ENCODE measurements around the gene RAD50.

RAD50 gene

DNA sequence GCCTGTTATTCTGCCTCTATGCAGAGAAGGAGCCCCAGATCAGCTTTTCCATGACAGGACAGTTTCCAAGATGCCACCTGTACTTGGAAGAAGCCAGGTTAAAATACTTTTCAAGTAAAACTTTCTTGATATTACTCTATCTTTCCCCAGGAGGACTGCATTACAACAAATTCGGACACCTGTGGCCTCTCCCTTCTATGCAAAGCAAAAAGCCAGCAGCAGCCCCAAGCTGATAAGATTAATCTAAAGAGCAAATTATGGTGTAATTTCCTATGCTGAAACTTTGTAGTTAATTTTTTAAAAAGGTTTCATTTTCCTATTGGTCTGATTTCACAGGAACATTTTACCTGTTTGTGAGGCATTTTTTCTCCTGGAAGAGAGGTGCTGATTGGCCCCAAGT lies 116.7 kb downstream of the RAD50 start:
- Histone ChIP-seq H3F3A (ENCODE audit: control insufficient read depth, insufficient read depth) (no peaks in the 10 kb centered on the region), H3K9me3 (ENCODE audit: control insufficient read depth, insufficient read depth, low read length) (no peaks in the 10 kb centered on the region), H3K36me3 (ENCODE audit: control insufficient read depth, low read length) (no peaks in the 10 kb centered on the region), H3K79me2 (ENCODE audit: control insufficient read depth, low read length) (no peaks in the 10 kb centered on the region), H4K20me1 (ENCODE audit: control insufficient read depth, insufficient read depth, low read depth, low read length) (no peaks in the 10 kb centered on the region), H3K4me2 (ENCODE audit: low read length) (no peak overlapping the region), H3K9me2 (replicated peaks; ENCODE audit: control insufficient read depth, low read length) (no peaks in the 10 kb centered on the region), H3K27me3 (ENCODE audit: control insufficient read depth, low read length) (no peaks in the 10 kb centered on the region), H3K27ac (ENCODE audit: low read depth, low read length) (no peak overlapping the region), H3K4me3 (ENCODE audit: low read length) (no peak overlapping the region), H3K4me1 (ENCODE audit: control insufficient read depth, low read length) (no peaks in the 10 kb centered on the region)
- TF ChIP-seq EZH2phosphoT487 (IDR thresholded peaks at IDR 0.05; ENCODE audit: borderline replicate concordance, low read length), result no peak

GRCh38 chr5:132673939-132674630 lies 117.3 kb downstream of the RAD50 start, which contains the start of gene IL4:
Gene IL4 (plus strand): TSS chr5:132673989. CDS start chr5:132674051, 62 bp downstream.
- no peaks in the 10 kb centered on the region for H3K27me3 ChIP-seq (ENCODE audit: control insufficient read depth, low read length)
- H3K79me2 ChIP-seq (ENCODE audit: control insufficient read depth, low read length), result no peaks in the 10 kb centered on the region
- no peaks in the 10 kb centered on the region for H4K20me1 ChIP-seq (ENCODE audit: control insufficient read depth, insufficient read depth, low read depth, low read length)
- H3K4me3 ChIP-seq (ENCODE audit: low read length), result no peak within 1 kb of the TSS
- no peaks in the 10 kb centered on the region for H3F3A ChIP-seq (ENCODE audit: control insufficient read depth, insufficient read depth)
- TF ChIP-seq, protein P1, sequence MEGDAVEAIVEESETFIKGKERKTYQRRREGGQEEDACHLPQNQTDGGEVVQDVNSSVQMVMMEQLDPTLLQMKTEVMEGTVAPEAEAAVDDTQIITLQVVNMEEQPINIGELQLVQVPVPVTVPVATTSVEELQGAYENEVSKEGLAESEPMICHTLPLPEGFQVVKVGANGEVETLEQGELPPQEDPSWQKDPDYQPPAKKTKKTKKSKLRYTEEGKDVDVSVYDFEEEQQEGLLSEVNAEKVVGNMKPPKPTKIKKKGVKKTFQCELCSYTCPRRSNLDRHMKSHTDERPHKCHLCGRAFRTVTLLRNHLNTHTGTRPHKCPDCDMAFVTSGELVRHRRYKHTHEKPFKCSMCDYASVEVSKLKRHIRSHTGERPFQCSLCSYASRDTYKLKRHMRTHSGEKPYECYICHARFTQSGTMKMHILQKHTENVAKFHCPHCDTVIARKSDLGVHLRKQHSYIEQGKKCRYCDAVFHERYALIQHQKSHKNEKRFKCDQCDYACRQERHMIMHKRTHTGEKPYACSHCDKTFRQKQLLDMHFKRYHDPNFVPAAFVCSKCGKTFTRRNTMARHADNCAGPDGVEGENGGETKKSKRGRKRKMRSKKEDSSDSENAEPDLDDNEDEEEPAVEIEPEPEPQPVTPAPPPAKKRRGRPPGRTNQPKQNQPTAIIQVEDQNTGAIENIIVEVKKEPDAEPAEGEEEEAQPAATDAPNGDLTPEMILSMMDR (IDR thresholded peaks at IDR 0.05; ENCODE audit: low read depth, low read length, poor library complexity, severe bottlenecking), result no peak
- TF ChIP-seq EZH2phosphoT487 (IDR thresholded peaks at IDR 0.05; ENCODE audit: borderline replicate concordance, low read length), result no peak
- no peaks in the 10 kb centered on the region for H3K36me3 ChIP-seq (ENCODE audit: control insufficient read depth, low read length)
- no peaks in the 10 kb centered on the region for H3K9me2 ChIP-seq (replicated peaks; ENCODE audit: control insufficient read depth, low read length)
- H3K4me1 ChIP-seq (ENCODE audit: control insufficient read depth, low read length), result no peaks in the 10 kb centered on the region
- no peak within 1 kb of the TSS for H3K27ac ChIP-seq (ENCODE audit: low read depth, low read length)
- H3K9me3 ChIP-seq (ENCODE audit: control insufficient read depth, insufficient read depth, low read length), result no peaks in the 10 kb centered on the region
- no peak within 1 kb of the TSS for H3K4me2 ChIP-seq (ENCODE audit: low read length)

DNA sequence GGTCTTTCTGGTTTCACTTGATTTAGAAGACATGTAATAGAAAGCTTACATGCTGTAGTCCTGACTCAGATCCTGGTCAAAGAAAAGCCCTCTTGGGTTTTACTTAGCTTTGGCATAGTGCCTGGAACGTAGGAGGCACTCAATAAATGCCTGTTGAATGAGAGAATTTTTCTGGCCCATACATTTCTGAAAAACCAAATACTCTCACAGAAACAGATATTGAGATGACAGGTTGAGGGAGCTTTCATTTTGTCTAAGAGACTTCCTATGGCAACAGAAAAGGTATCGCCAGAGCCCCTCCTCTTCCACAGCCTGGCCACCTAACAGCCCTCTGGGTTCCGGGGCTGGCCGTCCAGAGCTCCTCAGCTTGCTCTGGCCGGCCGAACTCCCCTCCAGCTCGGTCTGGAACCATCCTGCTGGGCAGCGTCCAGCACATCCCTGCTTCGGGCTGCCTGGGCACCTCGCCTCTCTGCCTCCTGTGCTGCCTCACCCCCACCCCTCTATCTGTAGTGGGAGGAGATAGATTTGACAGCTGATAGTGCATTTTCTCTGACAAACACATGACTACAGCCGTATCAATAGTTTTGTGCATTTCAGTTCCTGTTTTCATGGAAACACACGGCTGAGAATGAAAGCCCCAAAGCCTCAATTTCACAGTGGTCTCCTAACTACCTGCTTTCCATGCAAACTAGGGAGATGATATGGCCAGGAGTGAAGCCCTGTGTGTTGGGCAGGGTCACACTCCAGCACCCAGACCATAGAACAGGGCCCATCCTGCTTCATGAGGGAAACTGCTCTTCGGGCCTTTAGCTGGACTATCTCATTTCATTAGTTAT lies 118.1 kb downstream of the RAD50 start:
- Histone ChIP-seq H3K27me3 (ENCODE audit: control insufficient read depth, low read length) (no peaks in the 10 kb centered on the region), H3K4me3 (ENCODE audit: low read length) (no peak overlapping the region), H3K4me2 (ENCODE audit: low read length) (no peak overlapping the region), H3K36me3 (ENCODE audit: control insufficient read depth, low read length) (no peaks in the 10 kb centered on the region), H3K79me2 (ENCODE audit: control insufficient read depth, low read length) (no peaks in the 10 kb centered on the region), H3K27ac (ENCODE audit: low read depth, low read length) (no peak overlapping the region), H3K9me3 (ENCODE audit: control insufficient read depth, insufficient read depth, low read length) (no peaks in the 10 kb centered on the region), H3K4me1 (ENCODE audit: control insufficient read depth, low read length) (no peaks in the 10 kb centered on the region), H3K9me2 (replicated peaks; ENCODE audit: control insufficient read depth, low read length) (no peaks in the 10 kb centered on the region), H4K20me1 (ENCODE audit: control insufficient read depth, insufficient read depth, low read depth, low read length) (no peaks in the 10 kb centered on the region), H3F3A (ENCODE audit: control insufficient read depth, insufficient read depth) (no peaks in the 10 kb centered on the region)
- TF ChIP-seq, protein P1 (IDR thresholded peaks at IDR 0.05; ENCODE audit: low read depth, low read length, poor library complexity, severe bottlenecking), result no peak
- TF ChIP-seq EZH2phosphoT487 (IDR thresholded peaks at IDR 0.05; ENCODE audit: borderline replicate concordance, low read length), result no peak

Measured in DOHH2 (cell line).